Stimulated activated CD8-positive, alpha-beta memory T cell treated with anti-CD3 and anti-CD28 coated beads, Interleukin-15, amount 100 ng/mL, for 1 hour (primary cell): Measurements from ENCODE around the gene B3GNT9.

Source experiments
- DNase-seq: peaks from one replicate; pipeline ENCODE4 v3.0.0-alpha.2; 2020; ENCODE audit warnings: low read depth

The B3GNT9 gene

GRCh38 chr16:67150833-67151396 is at the start of gene B3GNT9:
TSS of gene B3GNT9 (minus strand) at chr16:67150998. CDS start at chr16:67150485, 513 bp downstream.
- no peak for DNase-seq

DNA sequence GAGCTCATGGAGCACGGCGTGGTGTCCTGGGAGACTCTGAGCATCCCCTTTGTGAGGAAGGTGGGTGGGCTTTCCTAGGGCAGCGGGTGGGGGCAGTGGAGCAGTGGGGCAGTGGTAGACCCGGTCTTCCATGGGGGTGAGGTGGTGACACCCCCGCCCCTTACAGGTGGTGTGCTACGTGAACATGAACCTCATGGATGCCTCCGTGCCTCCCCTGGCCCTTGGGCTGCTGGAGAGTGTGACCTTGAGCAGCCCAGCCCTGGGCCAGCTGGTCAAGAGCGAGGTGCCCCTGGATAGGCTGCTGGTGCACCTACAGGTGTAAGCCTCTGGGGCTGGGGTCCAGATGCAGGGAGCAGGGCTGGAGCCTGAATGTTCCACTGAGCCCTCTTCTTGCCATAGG is 49.7 kb upstream of the B3GNT9 start:
- DNase-seq, result no peak

GRCh38 chr16:67199808-67200198 is 49.0 kb upstream of the B3GNT9 start:
- no peak for DNase-seq

DNA sequence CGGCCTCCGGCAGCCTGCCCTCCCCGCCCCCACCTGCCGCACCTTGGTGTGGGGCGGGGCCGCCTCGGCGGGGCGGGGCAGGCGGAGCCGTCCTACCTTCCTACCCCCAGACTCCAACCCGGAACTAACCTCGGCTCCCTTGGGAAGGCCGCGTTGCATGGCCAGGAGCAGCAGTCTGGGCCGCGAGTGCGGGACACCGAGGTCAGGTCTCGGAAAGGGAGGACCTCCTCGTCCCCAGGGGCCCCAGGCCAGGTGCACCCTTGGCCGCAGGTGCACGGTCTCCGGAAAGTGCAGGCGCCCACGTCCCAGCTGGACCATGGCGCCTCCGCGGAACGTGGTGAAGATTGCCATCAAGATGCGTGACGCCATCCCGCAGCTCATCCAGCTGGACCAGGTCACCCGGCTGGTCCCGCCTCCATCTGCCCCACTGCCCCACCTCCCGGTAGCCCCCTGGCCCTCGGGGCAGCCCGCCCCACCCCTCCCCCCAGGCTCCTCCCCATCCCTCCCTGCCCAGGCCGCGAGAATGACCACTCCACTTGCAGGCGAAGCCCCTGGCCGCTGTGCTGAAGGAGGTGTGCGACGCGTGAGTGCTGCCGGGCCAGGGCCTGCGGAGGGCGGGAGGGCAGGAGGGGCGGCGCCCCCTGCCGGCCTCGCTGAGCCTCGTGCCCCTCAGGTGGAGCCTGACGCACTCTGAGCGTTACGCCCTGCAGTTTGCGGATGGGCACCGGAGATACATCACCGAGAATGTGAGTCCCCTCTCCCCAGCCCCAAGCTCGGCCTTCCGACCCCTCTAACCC is 48.4 kb upstream of the B3GNT9 start, which contains the start of gene ELMO3:
ELMO3 (plus strand) TSS at position 121 of the 797 bp plus-strand sequence; CDS start at position 317, 196 bp downstream.
- no peak for DNase-seq

DNA sequence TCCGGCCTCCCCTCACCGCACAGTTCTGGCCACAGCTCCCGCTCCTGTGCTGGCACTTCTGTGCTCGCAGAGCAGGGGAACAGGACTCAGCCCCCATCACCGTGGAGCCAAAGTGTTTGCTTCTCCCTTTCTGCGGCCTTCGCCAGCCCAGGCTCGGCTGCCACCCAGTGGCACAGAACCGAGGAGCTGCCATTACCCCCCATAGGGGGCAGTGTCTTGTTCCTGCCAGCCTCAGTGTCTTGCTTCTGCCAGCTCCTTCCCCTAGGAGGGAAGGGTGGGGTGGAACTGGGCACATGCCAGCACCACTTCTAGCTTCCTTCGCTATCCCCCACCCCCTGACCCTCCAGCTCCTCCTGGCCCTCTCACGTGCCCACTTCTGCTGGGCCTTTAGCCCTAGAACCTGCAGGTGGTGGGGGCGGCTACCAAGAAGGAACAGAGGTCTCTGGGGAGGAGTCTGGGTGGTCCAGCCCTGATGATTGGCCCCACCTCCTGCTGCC is 47.5 kb upstream of the B3GNT9 start:
- DNase-seq, result no peak

GRCh38 chr16:67197704-67198103 is 46.9 kb upstream of the B3GNT9 start:
- no peak for DNase-seq

DNA sequence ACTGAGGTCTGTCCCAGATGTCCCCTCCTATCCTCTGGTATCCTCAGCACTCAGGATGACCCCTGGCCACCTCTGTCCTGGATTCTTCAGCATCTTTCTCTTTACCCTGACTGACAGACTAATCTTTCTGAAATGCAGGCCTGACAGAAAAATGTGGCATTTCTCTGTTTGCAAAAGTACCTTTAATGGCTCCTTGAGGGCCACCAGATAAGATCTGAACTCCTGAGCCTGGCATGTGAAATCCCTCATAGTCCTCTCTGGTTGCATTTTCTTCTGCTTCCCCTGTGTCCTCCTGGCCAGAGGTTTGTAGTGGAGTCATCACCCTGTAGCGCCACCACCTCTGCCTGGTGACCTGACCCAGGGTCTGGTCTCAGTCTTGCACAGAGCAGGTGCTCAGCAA is 46.1 kb upstream of the B3GNT9 start:
- no peak for DNase-seq

DNA sequence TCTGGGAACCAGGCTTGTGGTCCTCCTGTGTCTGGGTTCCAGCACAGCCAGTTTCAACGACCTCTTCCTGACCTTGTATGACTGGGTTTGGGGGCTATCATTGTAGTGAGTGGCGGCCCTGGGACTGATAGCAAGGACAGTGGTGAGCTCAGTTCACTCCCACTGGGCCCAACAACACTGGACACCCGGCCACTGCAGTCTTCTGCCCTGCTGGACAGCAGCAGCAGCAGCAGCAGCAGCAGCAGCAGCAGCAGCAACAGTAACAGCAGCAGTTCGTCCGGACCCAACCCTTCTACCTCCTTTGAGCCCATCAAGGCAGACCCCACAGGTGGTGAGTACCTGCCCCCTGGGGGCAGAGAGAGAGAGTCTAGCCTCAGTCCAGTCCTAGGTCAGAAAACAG is 44.9 kb upstream of the B3GNT9 start:
- no peak for DNase-seq

DNA sequence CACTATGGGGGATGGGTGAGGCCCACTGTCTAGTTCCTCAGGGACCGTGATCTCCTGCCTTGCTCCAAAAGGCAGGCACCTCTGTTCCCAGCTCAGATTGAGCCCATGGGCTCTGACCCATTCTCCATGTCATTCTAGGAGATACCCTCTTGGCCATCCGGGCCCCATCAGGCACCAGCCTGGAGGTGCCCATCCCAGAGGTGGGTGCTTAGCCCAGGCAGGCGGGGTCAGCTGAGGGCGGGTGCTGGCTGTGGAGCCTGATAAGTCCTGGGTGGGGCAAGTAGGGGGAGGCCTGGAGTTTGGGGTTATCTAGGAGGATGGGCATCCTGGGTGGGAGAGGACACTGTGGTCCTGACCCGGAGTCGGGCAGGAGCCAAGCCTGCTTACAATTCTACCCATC is 43.5 kb upstream of the B3GNT9 start:
- no peak for DNase-seq

GRCh38 chr16:67193536-67193935 is 42.7 kb upstream of the B3GNT9 start:
- DNase-seq, result no peak

- DNase-seq, result no peak
Measured at GRCh38 chr16:67192781-67193361, 42.1 kb upstream of the B3GNT9 start.

DNA sequence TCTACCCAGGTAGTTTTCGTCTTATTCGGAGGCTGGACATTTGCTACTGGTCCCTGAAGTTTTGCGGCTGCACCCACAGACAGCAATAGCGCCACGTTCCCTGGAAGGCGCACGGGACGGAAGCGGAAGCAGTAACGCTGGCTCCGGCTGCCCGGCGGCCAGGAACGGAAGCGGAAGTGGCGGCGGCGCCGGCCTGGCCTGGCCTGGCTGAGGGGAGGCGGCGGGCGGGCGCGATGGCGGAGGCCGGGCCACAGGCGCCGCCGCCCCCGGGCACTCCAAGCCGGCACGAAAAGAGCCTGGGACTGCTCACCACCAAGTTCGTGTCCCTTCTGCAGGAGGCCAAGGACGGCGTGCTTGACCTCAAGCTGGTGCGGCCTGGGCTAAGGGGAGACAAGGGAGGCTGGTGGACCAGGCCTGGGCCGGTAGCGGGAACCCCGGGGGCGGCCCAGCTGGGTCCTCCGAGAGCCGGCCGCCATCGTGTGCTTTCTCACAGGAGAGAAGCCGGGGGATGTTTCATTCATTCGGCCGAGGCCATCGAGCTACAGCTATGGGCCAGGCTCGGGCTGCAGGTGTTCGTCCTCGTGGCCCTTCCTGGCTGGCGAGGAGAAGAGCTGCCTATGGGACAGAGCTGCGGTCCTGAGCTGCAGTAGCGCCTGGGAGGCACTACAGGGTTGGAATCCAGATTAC is 41.3 kb upstream of the B3GNT9 start, which contains the start of gene E2F4:
E2F4 (plus strand) TSS at position 161 of the 687 bp plus-strand sequence; CDS start at position 234, 73 bp downstream.
- peak; percentile 69 for DNase-seq

GRCh38 chr16:67191411-67191994 is 40.7 kb upstream of the B3GNT9 start:
- no peak for DNase-seq

DNA sequence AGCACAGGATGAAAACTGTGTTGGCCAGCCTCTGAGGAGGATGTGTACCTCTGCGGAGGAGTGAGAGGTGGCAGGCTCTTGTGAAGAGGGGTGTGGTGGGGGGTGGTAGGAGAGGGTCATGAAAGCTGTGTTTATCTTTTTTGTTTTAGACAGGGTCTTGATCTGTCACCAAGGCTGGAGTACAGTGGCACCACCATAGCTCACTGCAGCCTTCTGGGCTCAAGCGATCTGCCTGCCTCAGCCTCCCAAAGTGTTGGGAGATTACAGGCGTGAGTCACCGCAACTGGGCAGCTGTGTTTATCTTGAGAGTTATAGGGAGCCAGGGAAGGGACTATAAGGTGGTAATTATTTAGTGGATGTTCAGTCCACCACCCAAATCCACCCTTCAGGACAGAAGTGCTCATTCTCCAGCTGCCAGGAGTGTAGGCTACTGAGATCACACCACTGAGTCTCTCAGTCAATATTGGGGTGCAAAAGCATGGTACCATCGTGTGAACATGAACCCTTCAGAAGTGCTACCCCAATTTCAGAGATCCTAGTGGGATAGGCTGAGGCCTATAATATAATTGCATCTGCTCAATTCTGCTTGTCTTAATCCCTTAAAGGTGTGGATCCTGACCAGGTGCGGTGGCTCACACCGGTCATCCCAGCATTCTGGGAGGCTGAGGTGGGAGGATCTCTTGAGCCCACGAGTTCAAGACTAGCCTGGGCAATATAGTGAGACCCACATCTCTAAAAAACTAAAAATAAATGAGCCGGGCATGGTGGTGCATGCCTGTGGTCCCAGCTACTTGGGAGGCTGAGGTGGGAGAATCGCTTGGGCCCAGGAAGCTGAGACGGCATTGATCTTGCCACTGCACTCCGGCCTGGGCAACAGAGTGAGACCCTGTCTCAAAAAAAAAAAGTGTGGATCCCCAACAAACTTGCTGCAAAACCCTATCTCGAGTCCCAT is 39.9 kb upstream of the B3GNT9 start:
- no peak for DNase-seq

- no peak for DNase-seq
Measured at GRCh38 chr16:67190041-67190440, 39.2 kb upstream of the B3GNT9 start, which contains the start of gene EXOC3L1. TSS of gene EXOC3L1 (minus strand) at chr16:67190136. CDS start at chr16:67189676, 460 bp downstream.

DNA sequence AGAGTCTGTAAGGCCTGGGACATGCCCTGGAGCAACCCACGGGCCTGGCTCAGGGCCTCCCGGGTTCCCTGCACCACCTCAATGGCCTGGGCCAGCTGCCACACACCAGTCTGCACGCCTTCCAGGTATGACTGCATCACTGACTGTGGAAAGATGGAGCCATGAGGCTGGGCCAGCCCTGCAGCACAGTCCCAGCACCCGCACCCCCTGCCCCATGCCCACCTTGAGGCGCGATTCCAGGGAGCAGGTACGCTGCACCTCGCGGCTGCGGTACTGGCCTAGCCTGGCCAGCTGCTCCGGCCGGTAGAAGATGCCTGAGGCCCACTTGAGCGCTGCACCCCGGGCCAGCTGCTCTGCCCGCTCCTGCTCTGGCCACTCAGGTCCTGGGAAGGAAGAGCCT is 38.0 kb upstream of the B3GNT9 start:
- no peak for DNase-seq

DNA sequence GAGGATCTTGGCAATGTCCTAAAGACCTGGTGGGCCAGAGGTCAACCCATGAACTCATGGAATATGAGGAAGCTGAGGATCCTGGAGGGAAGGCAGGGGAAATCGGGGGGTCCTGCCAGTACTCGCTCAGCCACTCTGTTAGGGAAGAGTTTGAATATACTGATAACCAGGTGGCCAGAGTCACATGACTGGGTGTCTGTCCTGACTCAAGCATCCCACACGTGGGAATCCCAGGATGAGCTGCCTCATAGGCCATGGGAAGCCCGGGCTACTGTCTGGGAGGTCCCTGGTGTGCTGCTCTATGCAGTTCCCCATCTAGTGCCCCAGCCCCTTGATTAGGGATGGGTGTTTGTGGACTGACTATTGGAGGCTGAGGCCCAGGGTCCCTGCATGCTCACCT is 37.5 kb upstream of the B3GNT9 start:
- DNase-seq, result no peak

- no peak for DNase-seq
Measured at GRCh38 chr16:67187175-67187890, 36.5 kb upstream of the B3GNT9 start.

DNA sequence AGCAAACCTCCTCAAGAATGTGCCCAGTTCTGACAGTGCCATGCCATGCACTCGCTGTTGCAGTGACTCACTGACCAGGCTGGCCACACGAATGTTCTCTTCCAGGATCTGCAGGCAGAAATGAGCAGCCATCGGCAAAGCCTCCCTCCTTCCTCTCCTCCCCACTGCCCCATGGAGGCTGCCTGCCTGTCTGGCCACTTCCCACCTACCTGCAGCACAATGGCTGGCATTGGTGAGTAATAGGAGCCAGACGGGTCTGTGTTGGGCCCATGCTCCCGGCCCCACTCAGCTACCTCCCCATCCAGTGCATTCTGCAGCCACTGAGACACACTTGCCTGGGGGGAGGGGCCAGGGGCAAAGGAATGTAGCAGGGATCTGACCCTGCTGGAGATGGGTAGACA is 35.8 kb upstream of the B3GNT9 start:
- no peak for DNase-seq

- no peak for DNase-seq
Measured at GRCh38 chr16:67185651-67186134, 34.9 kb upstream of the B3GNT9 start.
